22Rv1 (cell line): Measurements from ENCODE around the gene DNLZ.

Source experiments
- H3K27ac ChIP-seq: fragments of 450-650 bp; 2 replicates; pipeline ENCODE4 v1.5.1; 2017
- ZFX ChIP-seq: fragments of 450-650 bp; IDR thresholded peaks from 2 replicates; pipeline ENCODE4 v1.6.1; 2017; ENCODE audit warnings: antibody characterized with exemption, borderline replicate concordance
- TF ChIP-seq, protein P1 (sequence below): fragments of 450-650 bp; IDR thresholded peaks from 2 replicates; pipeline ENCODE4 v1.5.1; 2017; ENCODE audit warnings: mild to moderate bottlenecking

Gene DNLZ

DNA sequence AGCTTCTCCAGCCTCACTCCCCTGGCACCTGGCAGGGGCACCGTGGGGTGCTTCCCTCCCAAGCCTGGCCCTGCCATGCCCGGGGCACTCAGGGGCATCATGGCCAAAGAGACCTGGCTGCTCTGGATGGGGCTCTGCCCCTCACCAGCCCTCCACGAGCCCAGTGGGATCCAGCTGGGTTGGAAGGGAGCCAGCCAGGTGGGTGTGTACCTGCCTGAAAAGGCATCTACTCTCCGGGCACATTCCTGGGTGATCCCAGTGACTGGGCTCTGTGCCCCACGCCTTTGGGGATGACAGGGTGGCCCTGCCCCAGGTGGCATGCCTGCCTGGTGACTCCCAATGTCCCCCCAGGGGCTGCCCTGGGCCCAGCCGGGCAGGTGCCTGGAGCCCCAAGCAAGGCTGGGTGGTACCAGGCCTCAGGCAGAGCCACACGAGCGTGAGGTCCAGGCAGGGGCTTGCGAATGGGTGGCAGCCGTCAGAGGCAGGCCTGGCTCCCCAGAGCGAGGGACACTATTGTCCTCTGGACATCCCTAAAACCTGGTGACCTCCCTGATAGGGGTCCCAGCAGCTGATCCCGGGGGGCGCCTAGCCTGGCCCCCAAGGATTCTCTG is 35.4 kb downstream of the DNLZ start:
- H3K27ac ChIP-seq, result peak overlapping the region; percentile 55
- TF ChIP-seq, protein P1, sequence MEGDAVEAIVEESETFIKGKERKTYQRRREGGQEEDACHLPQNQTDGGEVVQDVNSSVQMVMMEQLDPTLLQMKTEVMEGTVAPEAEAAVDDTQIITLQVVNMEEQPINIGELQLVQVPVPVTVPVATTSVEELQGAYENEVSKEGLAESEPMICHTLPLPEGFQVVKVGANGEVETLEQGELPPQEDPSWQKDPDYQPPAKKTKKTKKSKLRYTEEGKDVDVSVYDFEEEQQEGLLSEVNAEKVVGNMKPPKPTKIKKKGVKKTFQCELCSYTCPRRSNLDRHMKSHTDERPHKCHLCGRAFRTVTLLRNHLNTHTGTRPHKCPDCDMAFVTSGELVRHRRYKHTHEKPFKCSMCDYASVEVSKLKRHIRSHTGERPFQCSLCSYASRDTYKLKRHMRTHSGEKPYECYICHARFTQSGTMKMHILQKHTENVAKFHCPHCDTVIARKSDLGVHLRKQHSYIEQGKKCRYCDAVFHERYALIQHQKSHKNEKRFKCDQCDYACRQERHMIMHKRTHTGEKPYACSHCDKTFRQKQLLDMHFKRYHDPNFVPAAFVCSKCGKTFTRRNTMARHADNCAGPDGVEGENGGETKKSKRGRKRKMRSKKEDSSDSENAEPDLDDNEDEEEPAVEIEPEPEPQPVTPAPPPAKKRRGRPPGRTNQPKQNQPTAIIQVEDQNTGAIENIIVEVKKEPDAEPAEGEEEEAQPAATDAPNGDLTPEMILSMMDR, result no peak
- no peak for TF ChIP-seq ZFX

DNA sequence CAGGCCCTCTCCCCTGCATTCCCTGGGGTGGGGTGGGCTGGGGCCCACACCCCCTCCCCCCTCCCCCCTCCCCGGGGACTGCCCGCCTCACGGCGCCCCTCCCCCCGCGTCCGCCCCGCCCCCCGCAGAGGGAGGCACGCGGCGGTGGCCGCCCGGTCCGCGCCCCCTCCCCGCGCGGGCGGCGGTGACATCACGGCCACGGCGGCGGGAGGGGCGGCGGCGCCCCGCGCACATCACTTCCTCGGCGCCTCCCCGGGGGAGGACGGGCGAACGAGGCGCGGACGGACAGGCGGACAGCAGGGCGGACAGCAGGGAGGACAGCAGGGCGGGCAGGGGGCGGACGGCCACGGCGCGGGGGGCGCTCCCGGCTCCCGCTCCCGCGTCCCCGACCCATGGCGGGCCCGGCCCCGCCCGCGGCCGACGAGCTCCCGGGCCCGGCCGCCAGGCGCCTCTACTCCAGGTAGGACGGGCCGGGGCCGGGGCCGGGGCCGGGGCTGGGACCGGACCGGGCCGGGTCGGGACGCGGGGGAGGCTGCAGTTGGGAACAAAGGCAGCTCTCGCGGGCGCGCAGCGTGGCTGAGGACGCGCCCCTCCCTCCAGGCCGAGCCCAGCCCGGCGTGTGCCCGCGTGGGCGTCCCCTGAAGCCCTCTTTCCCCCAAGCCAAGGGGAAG is 36.1 kb downstream of the DNLZ start, which contains the start of gene GPSM1:
Gene GPSM1 (plus strand): TSS at position 236 of the 671 bp plus-strand sequence. CDS start 157 bp downstream, at position 393.
- peak within 1 kb of the TSS; percentile 55 for H3K27ac ChIP-seq
- TF ChIP-seq, protein P1, result no peak
- no peak for TF ChIP-seq ZFX

DNA sequence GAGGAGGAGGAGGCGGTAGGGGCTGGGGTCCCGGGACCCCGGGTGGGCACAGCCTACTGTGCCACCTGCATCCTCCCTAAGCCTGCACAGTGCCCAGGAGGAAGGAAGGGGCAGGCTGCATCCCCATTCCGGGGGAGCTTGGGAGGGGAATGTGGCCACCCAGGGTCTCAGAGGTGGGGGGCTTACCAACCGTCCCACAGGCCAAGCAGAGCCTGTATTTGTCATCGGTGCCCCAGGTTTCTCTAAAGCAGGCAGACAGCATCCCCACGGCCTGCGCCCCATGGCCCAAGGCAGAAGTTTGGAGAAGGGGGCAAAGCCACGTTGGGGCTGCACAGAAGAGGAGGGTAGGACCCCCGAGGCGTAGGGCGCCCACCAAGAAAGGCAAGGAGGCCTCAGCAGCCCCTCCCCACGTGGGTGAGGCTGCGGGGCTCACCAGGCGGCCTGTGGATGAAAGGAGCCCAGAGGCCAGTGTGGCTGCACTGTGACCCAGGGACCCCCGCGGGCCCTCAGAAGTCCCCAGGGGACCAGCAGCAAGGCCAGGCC is 36.7 kb downstream of the DNLZ start:
- H3K27ac ChIP-seq, result no peak overlapping the region
- TF ChIP-seq, protein P1, result no peak
- no peak for TF ChIP-seq ZFX

DNA sequence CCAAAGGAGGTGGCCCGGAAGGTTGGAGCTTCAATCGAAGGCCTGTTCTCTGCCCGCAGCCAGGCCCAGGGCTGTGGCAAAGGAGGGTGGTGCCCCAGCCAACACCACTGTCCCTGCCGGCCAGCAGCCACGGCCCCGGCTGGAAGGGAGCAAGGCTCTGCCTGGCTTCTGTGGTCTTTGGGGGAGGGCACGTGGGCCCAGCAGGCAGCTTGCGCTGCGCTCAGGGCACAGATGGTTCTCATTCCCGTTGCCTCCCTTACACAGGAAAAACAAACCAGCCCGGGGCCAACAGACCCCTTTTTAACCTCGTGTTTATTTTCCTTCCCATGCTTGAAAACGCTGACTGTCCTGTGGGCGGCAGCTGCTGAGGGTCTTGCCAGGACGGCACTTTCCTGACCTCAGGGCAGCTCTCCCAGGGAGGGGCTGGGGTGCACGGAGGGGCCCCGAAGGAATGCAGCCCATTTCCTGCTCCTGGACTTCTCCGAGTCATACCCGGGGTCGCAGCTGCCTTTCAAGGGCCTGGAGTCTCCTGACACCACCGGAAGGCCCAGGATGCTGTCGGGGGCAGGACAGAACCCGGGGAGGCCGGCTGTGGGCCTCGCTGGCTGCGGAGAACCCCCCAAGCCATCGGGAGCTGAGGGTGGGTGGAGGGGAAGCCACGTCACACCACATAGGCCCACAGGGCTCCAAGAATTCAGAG is 37.3 kb downstream of the DNLZ start:
- no peak overlapping the region for H3K27ac ChIP-seq
- TF ChIP-seq, protein P1, result no peak
- no peak for TF ChIP-seq ZFX

DNA sequence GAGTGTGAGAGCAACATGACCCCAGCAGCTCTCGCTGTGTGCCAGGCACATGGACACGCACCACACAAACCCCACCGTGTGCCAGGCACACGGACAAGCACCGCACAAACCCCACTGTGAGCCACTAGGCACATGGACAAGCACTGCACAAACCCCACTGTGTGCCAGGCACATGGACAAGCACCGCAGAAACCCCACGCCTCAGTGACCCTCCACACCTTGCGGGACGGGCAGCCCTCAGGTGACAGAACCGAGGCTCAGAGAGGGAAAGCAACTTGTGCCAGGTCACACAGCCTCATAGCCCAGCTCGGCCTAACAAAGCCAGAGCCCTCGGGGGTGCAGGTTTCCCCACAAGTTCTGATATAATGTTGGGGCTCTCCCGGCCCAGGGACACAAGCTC is 38.2 kb downstream of the DNLZ start:
- TF ChIP-seq ZFX, result no peak
- TF ChIP-seq, protein P1, result no peak
- no peak overlapping the region for H3K27ac ChIP-seq

DNA sequence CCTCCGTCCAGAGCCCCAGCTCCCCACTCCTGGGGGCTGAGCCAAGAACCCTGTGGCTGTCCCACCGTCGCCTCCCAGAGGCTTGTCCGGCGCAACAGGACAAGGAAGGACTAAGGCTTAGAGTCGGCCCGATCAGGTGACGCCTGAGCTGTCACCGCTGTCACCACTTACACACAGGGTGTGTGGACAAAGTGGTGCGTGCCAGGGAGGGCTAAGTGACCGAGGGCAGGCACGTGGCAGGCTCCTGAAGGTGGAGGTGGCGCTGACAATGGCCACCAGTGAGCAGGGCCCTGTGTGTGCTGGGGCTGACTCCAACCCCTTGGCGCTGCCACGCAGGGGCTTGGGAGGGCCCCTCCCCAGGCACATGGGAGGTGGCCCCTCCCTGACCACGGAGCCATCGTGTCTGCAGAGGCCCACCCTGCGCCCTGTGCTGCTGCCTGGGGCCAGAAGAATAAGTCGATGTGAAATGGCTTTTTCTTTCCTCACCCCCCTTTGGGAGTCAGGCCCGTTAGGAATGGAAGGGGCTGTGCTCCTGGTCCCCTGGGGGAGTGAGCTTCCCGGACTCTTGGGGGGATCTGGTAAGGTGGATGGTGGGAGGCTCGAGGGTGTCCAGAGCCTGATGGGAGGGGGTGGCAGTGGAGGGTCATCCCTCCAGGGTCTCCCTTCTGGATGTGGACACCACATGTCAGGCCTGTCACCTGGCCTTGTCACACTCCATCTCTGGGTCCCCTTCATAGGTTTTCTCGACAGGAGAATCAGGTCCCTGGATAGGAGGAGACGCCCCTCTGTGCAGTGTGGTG is 38.8 kb downstream of the DNLZ start:
- H3K27ac ChIP-seq, result no peak overlapping the region
- no peak for TF ChIP-seq ZFX

DNA sequence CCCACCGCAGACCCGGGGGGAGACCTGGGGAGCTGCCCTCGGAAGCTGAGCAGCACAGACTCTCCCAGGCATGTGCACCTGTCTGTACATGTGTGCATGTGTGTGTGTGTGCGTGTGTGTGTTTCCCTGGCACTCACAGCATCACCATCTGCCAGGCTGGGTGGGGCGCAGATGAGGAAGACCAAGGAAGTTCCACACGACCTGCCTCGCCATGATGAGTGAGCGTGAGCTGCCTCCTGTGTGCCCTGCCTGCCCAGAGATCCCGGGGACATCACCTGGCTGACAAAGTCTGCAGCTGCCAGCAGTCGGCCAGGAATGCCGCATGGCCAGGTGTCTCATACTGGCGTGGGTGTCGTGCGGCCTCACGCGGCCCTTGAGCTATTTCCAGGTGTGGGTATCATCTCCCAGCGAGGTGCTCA is 40.2 kb downstream of the DNLZ start:
- H3K27ac ChIP-seq, result no peak overlapping the region
- no peak for TF ChIP-seq ZFX
